Renal pelvis (tissue), 4 donors: ENCODE results near the gene CDKAL1. TPM values are rescaled to one million over a fixed set of nuclear protein-coding genes. Genes with fewer than 3 reads are reported as not detected.
A peak's percentile ranks its signal among the peaks of the same experiment; 100 is the strongest.

ENCODE experiments used
- DNase-seq: peaks from one replicate; pipeline ENCODE4 v3.0.0-alpha.2; 2013
- polyA plus RNA-seq, 3 donors: library from polyadenylated mRNA; unstranded; fragments of 120-200 nt; gene quantifications; one replicate each; pipeline ENCODE4 v1.2.1, GENCODE V29; 2013; ENCODE audit not compliant: insufficient read length in 3 of 3

Gene CDKAL1
- polyA plus RNA-seq, 3 donors = 15.9 to 22.8 (median 18.7) TPM

DNA sequence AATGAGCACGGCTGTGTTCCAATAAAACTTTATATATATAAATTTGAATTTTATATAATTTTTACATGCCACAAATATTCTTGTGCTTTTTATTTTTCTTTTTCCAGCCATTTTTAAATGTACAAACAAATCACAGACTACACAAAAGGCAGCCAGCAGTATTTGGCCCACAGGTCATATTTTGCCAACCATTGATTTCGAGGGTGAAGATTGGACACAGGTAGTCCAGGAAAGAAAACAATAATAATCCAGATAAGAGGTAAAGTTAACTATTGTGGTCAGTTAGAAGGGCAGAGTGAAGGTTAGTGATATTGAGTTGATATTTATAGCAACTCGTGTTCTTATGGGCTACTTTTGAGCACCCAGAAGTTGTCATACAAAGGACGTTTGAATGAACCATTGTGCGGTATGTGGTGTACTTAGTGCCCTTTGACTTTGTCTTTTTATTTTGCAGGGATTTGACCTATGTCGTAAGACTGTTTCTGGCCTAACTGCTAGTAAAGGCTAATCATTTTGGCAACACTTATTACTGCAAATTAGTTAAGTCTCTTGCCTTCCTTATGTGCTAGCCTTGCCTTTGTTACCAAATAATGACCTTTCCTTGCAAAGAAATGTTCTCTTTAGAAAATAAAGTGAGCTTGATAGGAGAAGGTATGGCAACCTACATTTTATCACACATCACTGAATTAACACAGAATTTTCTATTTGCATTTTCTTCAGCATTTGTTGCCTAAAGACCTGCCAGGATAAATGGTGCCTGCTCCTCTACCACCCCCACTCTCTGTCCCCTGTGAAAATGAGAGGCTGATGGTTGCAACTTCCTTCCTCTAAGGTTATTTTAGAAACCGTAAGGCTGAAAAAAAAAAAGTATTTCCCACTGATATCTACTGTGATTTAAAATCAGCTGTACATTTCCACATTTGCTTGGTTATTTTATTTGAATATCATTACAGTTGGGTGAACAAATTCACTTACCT lies 565.4 kb downstream of the CDKAL1 start:
- no peak for DNase-seq

DNA sequence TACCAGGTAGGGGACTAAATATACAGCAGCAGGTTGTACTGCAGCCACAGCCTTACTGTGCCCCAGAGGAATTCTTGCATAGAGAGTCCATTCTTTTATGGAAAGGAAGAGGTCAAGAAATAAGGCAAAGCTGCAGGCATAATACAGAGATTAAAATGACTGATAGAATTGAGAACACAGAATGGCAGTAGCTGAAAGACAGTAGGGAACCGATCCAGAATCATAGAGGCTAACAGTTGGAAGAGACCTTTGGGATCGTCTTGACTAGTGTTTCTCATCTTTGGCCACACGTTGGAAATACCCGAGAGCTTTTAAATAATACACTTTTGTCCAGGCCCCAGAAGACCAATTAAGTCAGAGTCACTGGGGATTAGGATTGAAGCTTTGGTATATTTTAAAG lies 566.7 kb downstream of the CDKAL1 start:
- no peak for DNase-seq

DNA sequence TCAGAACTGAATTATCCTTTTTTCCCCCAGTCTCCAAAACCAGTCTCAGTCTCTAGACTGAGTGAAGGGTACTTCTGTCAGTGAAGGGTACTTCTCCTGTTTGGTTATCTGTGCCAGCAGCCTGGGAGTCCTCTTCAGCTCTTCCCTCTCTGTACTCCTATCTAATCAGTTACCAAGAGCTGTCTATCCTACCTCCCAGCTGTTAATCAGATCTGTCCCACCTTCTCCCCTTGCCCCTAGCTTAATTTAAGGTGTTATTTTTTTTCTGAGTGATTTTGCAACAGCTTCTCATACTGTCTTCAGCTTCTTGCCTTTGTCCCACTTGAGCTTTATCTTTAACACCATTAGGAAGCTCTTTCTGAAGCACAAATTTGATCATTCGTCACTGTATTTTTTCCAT lies 567.4 kb downstream of the CDKAL1 start:
- DNase-seq = no peak

DNA sequence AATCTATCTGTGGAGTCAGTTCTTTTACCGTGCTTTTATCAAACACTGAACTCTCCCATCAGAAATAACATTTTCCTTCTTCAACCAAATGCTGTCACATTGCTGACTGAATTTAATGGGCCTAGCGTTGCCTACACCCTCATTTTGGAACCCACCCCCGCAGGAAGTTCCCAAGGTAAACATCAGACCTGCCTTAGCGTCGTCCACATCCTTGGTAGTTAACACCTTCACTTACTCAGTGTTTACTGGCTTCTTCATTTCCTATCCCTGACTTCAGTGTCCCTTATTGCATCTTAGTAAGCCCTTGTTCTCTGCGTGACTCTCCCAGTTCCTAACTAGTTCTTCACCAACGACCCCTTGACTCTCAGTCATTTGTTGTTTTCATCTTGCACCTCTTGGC lies 567.9 kb downstream of the CDKAL1 start:
- DNase-seq = no peak

DNA sequence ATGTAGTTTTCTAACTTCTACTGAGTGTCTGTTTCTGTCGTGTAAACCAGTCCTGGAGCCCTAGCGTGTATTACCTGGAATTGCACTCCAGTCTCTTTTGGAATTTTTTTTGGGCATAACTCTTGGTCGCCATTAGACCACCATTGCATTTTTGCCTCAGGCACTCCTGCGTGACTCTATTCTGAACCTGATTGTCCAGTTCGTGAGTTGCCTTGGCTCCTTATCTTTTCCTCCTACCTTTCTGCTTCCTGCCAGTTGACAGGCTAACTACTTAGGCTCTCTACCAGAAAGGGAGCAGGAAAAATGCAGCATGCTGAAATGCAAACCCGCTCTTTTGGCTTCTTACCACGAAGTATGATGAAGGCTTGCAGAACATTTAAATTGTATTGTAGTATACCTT lies 568.4 kb downstream of the CDKAL1 start:
- no peak for DNase-seq

DNA sequence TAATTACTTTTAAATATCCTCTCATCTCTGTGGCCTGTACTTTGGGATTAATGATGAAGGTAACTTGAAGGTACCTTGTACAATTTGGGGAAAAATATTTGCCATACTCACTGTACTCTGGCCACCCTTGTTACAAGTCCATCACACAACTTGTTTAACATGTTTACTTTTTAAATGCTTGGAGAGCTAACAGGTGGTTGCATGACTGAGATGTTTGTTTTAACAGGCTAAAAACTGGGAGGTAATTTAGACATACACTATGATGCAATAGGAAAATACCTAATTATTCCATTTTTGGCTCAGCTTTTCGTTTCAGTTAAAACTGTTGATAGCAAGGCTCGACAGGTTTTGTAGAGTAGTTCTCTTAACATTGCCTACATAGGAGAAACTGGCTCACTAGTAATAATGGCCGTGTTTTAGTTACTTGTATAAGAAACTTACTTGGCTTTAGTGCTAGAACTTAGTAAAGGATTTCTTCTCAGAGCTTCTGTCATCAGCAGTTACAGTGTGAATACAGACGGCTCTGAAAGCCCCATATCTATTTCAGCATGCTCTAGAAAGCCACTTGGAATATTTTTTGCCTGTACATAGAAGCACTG lies 569.5 kb downstream of the CDKAL1 start:
- no peak for DNase-seq

DNA sequence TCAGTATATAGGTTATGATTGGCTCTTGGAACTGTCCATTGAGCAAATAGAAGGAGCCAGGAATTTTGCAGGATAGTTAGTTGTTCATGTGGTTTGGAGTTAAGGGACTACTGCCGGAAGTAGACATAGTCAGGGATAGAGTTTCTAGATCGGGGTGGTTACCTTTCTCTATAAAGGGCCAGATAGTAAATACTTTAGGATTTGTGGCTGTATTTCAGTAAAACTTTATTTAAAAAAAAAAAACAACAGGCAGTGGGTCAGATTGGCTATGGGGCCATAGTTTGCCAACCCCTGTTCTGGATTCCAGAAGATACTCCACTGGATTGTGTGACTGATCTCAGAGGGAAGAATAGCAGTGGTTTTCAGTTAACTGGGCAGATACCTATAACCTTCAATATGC lies 570.0 kb downstream of the CDKAL1 start:
- no peak for DNase-seq

DNA sequence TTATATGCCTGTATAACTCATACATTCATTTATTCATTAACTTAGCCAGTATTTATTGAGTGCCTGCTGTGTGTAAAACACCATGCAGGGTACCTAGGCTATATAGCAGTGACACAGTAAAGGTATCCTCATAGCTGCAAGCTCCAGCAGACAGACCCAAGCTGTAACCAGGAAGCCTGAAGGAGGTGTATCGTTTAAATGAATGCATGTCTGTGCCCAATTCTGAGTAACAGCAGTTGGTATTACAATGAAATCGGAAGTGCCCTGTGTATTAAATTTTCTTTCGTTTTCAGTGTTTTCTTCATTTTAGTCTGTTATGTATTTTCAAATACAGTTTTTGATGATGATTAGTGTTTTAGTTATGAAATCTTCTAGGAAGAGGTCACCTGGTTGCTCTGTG lies 573.5 kb downstream of the CDKAL1 start:
- no peak for DNase-seq

DNA sequence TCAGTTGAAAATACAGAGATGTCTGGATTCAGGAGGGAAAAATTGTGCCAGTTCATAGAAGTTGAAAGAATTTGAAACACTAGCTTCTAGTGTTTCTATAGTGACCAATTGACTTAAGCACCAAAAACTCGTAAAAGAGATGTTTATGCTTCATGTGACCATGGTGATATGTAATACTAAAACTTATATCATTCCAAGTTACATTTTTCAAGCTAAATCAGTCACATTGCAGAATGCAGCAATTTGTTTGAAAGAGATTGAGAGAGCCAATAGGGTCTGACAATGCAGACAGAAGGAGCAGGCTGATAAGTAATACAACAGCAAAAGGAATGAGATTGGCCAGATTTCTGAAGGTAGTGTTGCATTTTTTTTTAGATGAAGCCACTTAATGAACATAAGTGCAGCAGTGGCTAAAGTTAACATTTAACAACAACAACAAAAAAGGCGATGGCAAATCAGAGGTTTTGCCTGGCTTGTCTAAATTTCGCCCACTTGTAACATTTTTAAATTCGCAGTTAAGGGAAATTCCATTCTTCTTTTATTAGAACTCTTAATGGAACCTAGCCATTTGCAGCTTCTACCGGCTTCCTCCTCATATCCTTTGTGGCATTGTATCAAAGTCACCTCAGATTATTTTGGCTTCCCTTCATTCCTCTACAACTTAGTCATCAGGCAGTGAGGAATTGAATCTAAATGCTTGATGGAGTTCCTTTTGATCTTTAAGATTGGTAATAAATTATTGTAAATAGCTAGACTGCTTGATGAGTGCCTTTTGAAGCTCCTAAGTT lies 575.3 kb downstream of the CDKAL1 start:
- DNase-seq = peak; percentile 52

DNA sequence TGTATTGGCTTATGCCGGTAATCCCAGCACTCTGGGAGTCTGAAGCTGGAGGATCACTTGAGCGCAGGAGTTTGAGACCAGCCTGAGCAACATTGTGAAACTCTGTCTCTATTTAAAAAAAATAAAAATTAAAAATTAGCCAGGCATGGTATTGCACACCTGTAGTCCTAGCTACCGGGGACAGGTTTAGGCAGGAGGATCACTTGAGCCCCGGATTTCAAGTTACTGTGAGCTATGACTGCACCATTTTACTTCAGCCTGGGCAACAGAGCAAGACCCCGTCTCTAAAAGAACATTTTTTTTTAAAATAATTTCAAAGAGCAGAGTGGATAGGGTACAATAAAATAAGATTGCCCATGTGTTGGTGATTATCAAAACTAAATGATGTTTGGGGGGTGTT lies 576.4 kb downstream of the CDKAL1 start:
- no peak for DNase-seq

DNA sequence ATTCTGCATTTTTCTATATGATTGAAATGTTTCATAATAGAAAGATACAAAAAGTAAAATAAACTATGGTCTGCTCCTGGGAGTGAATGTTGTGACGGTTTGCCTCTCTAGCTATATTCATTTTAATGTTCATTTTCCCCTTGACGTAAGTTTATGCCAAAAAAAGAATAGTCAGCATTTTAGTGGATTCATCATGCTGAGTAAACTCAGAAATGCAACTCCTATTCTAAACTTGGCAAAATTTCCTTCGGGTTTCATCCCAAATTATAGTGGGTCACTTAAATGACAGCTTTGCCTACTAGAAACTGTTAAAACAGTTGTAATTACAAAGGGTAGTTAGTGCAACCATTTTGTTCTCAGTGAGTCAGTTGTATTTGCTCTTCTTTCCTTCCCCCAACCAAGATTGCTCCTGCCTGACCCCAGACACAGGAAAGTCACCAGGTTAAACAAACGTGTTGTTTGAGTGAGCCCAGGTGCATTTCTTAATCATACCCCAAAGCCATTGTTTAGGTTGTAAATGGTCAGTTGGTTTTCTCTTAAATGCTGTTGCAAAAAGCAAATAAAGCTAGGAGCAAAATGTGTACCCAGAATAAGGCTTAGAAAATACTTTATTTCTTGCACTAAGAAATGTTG lies 577.0 kb downstream of the CDKAL1 start:
- no peak for DNase-seq

DNA sequence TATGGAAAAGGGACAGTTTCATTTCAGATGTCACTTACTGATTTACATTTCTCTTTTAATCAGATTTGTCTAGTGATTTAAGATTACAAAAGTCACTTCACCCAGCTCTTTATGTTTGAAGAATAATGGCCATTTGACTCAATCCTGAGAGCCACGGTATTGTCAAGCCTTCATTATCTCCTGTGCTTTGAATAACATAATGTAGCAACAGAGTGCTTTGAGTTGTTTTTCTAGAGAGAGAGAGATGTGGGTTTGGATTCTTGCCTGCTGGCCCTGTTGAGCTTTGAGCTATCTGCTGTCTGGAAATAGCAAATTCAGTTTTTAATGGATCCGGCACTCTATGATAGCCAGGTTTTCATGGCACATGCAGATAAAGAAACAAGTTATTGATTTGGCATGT lies 580.9 kb downstream of the CDKAL1 start:
- DNase-seq = no peak

DNA sequence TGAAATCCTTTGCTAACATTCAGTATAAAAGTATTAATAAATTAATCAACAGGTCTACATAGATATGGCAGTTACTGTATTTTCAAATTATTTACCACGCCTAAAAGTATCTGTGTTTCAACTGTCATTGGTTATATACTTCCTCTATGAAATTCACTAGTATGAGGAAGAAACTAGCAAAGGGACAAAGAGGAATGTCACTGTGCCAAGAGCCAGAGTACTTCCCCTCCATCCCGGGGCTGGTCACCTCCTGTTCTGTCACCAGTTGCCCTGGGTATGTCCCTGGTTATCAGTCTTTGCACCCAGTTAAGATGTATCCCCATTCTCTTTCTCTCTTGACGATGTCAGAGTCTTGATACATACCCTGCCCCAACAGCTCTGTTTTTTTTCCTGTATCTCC lies 582.5 kb downstream of the CDKAL1 start:
- DNase-seq = no peak

DNA sequence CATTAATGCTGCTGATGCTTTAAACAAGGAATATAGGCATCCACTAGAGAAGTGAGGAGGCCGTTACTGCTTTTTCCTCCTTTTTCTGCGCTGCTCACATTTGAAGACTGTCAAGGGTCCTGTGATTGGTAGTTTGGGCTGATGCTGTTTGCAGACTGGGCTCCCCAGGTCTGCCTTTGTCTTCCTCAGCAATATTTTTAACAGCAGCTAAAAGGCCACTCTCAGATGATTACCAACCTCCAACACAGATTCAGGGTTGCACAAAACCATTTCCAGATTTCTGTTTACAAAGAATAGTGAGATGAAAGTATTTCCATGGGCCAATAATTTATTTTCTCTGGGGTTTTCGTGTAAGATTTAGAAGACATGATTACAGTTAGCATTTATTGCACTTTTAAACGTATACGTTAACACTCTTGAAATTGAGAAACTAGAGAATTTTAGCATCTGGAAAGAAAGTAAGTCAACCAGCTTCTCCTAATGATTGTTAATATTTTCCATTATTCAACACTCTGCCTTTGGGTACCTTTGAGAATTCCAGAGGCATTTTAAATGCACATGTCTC lies 584.0 kb downstream of the CDKAL1 start:
- DNase-seq = no peak

DNA sequence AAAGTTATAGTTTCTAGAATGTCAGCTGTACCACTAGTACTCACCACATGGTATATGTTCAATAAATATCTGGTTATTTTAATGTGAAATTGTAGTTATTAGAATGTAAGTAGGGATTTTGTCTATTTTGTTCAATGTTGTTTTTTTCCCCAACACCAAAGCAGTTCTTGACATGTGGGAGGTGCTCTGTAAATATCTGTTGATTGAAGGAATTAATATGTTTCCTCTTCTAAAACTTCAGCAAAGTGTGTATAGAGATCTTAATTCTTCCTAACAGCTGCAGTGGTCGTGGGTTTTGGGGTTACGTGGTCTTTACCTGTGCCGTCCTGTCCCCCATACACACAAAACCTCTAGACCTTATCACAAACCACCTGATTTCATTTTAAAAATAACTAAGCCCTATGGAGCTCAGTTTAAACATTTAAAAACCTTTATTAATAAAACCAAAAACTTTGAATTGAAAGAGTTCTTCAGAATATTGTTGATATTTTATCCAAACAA lies 587.4 kb downstream of the CDKAL1 start:
- DNase-seq = no peak

DNA sequence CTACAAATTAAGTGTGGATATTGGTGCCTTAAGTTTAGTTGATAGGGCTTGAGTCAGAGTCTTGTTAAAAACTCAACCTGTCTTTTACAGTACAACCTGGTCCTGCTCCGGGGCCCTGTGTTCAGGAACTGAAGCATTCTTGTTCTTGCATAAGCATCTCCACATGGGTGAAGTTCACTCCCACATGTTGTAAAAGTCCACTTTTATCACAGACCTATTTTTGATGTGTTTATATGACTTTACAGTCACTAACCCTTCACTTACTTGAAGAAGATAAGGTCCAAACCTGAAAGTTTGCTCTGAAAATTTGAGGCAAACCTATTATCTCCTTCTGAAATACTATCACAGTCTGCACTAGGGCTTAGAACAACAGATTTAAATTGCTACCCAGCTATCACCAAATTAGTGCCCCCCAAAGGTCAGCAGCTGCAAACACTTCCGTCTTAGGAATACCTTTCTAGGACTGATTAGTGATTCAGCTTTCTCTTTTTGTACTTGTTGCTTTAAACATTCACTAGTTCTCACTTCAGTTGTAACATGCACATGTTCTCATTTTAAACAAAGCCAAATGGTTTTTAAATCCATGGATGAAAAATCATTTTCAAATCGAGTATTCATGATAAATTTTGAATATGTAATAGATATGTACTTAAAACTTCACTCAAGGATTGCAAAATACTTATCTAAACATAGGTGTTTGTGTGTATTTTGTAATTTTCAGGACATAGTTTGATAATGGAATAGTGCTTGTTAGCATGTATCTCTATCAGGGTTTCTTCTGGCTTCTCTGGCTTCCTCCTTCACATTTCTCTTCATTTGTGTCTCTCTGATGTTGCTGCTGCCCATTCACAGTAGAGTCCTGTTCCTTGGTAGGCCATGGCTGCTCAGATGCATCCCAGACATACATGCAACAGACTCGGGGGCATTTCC lies 589.5 kb downstream of the CDKAL1 start:
- no peak for DNase-seq

DNA sequence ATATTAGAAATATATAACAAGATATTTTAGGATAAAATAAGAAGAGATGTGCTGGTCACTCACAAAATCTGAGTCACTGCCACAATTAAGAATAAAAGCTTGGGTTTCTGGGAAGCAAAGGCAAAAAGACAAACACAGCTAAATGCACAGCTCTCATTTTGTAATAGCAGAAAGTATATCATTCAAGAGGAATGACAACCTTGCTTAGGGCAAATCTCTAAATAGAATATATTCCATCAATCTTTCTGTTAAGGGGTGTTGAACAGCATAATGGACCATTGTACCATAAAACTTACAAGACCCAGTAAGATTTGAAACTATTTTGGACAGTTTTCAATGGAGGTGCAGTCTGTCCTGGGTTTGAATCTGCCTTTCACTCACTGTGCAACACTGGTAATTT lies 594.3 kb downstream of the CDKAL1 start:
- DNase-seq = no peak

DNA sequence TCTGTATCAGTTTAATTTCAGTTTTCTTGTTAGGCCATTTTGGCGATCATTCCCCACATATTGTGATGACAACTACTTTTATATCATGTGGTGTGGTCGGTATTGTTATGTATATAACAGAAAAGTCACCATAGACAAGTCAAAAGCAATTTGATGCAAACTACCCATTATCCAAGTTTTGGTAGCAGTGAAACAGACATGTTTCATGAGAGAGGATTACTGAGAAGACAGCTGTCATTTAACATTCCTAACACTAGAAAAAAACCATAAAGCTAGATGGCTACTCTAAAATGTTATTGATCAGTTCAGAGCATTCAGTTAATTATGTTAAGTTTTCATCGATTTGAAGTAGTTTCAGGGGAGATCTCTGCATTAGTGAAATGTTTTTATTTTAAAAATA lies 597.1 kb downstream of the CDKAL1 start:
- DNase-seq = no peak

DNA sequence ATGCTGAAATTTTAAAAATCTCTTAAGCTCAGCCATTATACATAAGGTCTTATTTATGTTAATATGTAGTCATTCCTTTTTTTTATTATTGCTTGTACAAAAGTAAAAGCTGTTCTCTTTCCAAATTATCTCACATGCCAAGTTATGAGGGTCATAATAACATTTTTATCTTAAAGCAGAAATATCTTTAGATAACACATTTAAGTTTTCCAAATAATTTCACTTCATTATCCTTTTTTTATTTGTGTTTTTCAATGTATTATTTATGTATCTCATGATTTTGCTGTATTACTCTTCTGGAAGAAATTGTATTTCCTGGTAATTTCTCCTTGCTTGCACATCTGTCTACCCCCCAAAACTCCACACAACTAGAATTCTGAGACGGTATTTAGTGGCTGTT lies 598.2 kb downstream of the CDKAL1 start:
- no peak for DNase-seq
